Endothelial cell of umbilical vein (primary cell): ENCODE measurements around the gene FOXP4. TPM values are rescaled to one million over a fixed set of nuclear protein-coding genes. Genes with fewer than 3 reads are reported as not detected.

ENCODE experiments used
- BruUV-seq: library from RNA; stranded (reverse); fragments of 400-500 nt; replicated peaks from 2 replicates; lab custom pipeline; 2021; lab: Mats Ljungman, UMichigan
- CTCF ChIA-PET: fragments of 300-600, 350-600 bp; sonication (Branson Sonifier 250); formaldehyde crosslinking; loops from one replicate; lab custom pipeline; 2021; ENCODE audit warnings: antibody characterized with exemption, inconsistent platforms; lab: Charles Lee
- POLR2A ChIA-PET: fragments of 300-600, 350-600 bp; sonication (Branson Sonifier 250); formaldehyde crosslinking; loops from one replicate; lab custom pipeline; 2021; ENCODE audit warnings: antibody characterized with exemption, inconsistent platforms; lab: Charles Lee
- DNase-seq: peaks from one replicate; pipeline ENCODE4 v3.0.0-alpha.2; 2011; ENCODE audit warnings: low read depth, low spot score
- FAIRE-seq: peaks from 2 replicates; lab custom pipeline; 2011; peaks lifted over from hg19 to GRCh38; lab: Jason Lieb, UNC
- H2AFZ ChIP-seq: 2 replicates; pipeline ENCODE4 v1.6.0; 2012; ENCODE audit warnings: low read depth, low read length, control low read depth, inconsistent platforms
- H3K27ac ChIP-seq: 2 replicates; pipeline ENCODE4 v1.5.1; 2011; ENCODE audit warnings: low read depth, mild to moderate bottlenecking, control low read depth, low read length, moderate library complexity; ENCODE audit not compliant: insufficient read depth
- H3K27me3 ChIP-seq, 2 experiments: 2 replicates each; pipeline versions ENCODE4 v1.6.0 to v1.6.1; 2011; ENCODE audit warnings: low read length in 2 of 2, mixed read lengths in 1 of 2; ENCODE audit not compliant: control insufficient read depth in 2 of 2, insufficient read depth in 2 of 2
- H3K36me3 ChIP-seq, 2 experiments: 2 replicates in 1 of 2; 3 replicates in 1 of 2; pipeline ENCODE4 v1.5.1; 2011; ENCODE audit warnings: low read length in 2 of 2, mild to moderate bottlenecking in 1 of 2, moderate library complexity in 1 of 2; ENCODE audit not compliant: control insufficient read depth in 2 of 2, insufficient read depth in 2 of 2; ENCODE audit errors: extremely low read depth in 1 of 2
- H3K4me1 ChIP-seq: 3 replicates; pipeline ENCODE4 v1.5.1; 2011; ENCODE audit warnings: mild to moderate bottlenecking, low read length; ENCODE audit not compliant: control insufficient read depth, insufficient read depth; ENCODE audit errors: extremely low read depth
- H3K4me2 ChIP-seq: 2 replicates; pipeline ENCODE4 v1.6.1; 2011; ENCODE audit warnings: low read length, control low read depth, mixed read lengths; ENCODE audit not compliant: insufficient read depth
- H3K4me3 ChIP-seq, 3 experiments: fragments of 200-600 bp in 1 of 3; sonication (generic), shearing (Covaris generic) in 1 of 3; replicated peaks in 1 of 3; 2 replicates each; pipeline ENCODE4 v1.5.1; 2011 to 2016; ENCODE audit warnings: control low read depth in 3 of 3, low read length in 3 of 3, mild to moderate bottlenecking in 2 of 3, inconsistent platforms in 1 of 3, low read depth in 1 of 3, moderate library complexity in 1 of 3; ENCODE audit not compliant: insufficient read depth in 1 of 3
- H3K79me2 ChIP-seq: 2 replicates; pipeline ENCODE4 v1.6.0; 2012; ENCODE audit warnings: low read length, inconsistent platforms; ENCODE audit not compliant: control insufficient read depth, insufficient read depth
- H3K9ac ChIP-seq: replicated peaks from 2 replicates; pipeline ENCODE3; 2011; ENCODE audit warnings: low read length, control low read depth; ENCODE audit not compliant: insufficient read depth; ENCODE audit errors: extremely low read depth
- H3K9me1 ChIP-seq: replicated peaks from 3 replicates; pipeline ENCODE4 v1.6.0; 2011; ENCODE audit warnings: mild to moderate bottlenecking, low read length; ENCODE audit not compliant: control insufficient read depth, insufficient read depth; ENCODE audit errors: extremely low read depth
- H3K9me3 ChIP-seq: replicated peaks from 2 replicates; pipeline ENCODE4 v1.5.1; 2012; ENCODE audit warnings: low read length, inconsistent platforms; ENCODE audit not compliant: control insufficient read depth, insufficient read depth
- H4K20me1 ChIP-seq: replicated peaks from 2 replicates; pipeline ENCODE3; 2011; ENCODE audit warnings: mild to moderate bottlenecking, low read length; ENCODE audit not compliant: control insufficient read depth, insufficient read depth; ENCODE audit errors: extremely low read depth
- CTCF ChIP-seq, 2 donors: IDR thresholded peaks; 1 replicate in 1 of 2; 2 replicates in 1 of 2; pipeline ENCODE4 v1.5.1; 2011; ENCODE audit warnings: low read length in 2 of 2, mild to moderate bottlenecking in 2 of 2, moderate library complexity in 2 of 2, control low read depth in 1 of 2, inconsistent platforms in 1 of 2, low read depth in 1 of 2; ENCODE audit not compliant: insufficient read depth in 1 of 2; ENCODE audit errors: extremely low read depth in 1 of 2
- EZH2 ChIP-seq: IDR thresholded peaks from 2 replicates; pipeline ENCODE4 v1.6.1; 2012; ENCODE audit warnings: borderline replicate concordance, low read depth, mild to moderate bottlenecking, moderate library complexity, low read length, inconsistent platforms; ENCODE audit not compliant: severe bottlenecking
- FOS ChIP-seq: IDR thresholded peaks from 2 replicates; pipeline ENCODE4 v1.6.1; 2011; ENCODE audit warnings: mild to moderate bottlenecking, low read length, moderate library complexity, borderline replicate concordance; ENCODE audit not compliant: insufficient read depth
- GATA2 ChIP-seq: IDR thresholded peaks from 2 replicates; pipeline ENCODE4 v1.7.0; 2011; ENCODE audit warnings: low read depth, mild to moderate bottlenecking, moderate library complexity, mixed read lengths, low read length; ENCODE audit not compliant: insufficient read length, insufficient read depth
- JUN ChIP-seq: IDR thresholded peaks from 2 replicates; pipeline ENCODE4 v1.6.1; 2011; ENCODE audit warnings: borderline replicate concordance, low read depth; ENCODE audit not compliant: insufficient read length, insufficient read depth
- MAX ChIP-seq: IDR thresholded peaks from 2 replicates; pipeline ENCODE4 v1.6.1; 2011; ENCODE audit not compliant: insufficient read depth, insufficient read length
- MYC ChIP-seq: IDR thresholded peaks from one replicate; pipeline ENCODE4 v1.6.1; 2011; ENCODE audit warnings: mild to moderate bottlenecking, low read depth, low read length
- POLR2A ChIP-seq: IDR thresholded peaks from 2 replicates; pipeline ENCODE4 v1.6.1; 2012; ENCODE audit warnings: low read depth, mild to moderate bottlenecking, control low read depth, low read length
- POLR2AphosphoS5 ChIP-seq: IDR thresholded peaks from 2 replicates; pipeline ENCODE4 v1.6.1; 2012; ENCODE audit warnings: low read depth, mild to moderate bottlenecking, control low read depth, low read length, moderate library complexity; ENCODE audit not compliant: insufficient read depth
- dilution Hi-C: fragments of 300-500 bp; cut with MboI; formaldehyde crosslinking; loops from one replicate; pipeline ENCODE4 v1.15.0; 2019; ENCODE audit warnings: low sequenced_read_pairs; ENCODE audit not compliant: extremely low pct_ligation_motif_present
- intact Hi-C: fragments of 100-400 bp; cut with micrococcal nuclease; formaldehyde crosslinking; loops from one replicate; pipeline ENCODE4 v1.10.0; 2022
- polyA plus RNA-seq, 4 experiments: library from polyadenylated mRNA; depleted of rRNA in 3 of 4; stranded (reverse) in 3 of 4; unstranded in 1 of 4; fragments of >200 nt; gene quantifications; 2 replicates each; pipeline versions ENCODE4 v1.2.1 to v1.2.3, GENCODE V29; 2011 to 2012; ENCODE audit warnings: missing spikeins in 1 of 4
- total RNA-seq: library from RNA; stranded (reverse); gene quantifications from 2 replicates; pipeline ENCODE4 v1.2.3, GENCODE V29; 2021

Gene FOXP4
- total and polyA plus RNA-seq, 2 donors (not counting 3 experiments of a cell fraction or from before 2014, with no cell fraction given) = 5.6 to 23.9 TPM

- dilution Hi-C loops (no loop called here), intact Hi-C loops (no loop called here)
- CTCF ChIA-PET = no interaction called here
- Histone ChIP-seq H3K9ac (no peak overlapping the region), H3K27me3 (no peaks in the 10 kb centered on the region), H3K4me3 (no peak overlapping the region), H3K27ac (no peak overlapping the region), H3K9me1 (no peaks in the 10 kb centered on the region), H3K4me1 (peaks cover 13% of the 10 kb centered on the region), H4K20me1 (no peaks in the 10 kb centered on the region), H2AFZ (no peak overlapping the region), H3K9me3 (no peaks in the 10 kb centered on the region), H3K36me3 (no peaks in the 10 kb centered on the region), H3K79me2 (no peaks in the 10 kb centered on the region), H3K4me2 (no peak overlapping the region)
- POLR2A ChIA-PET = no interaction called here
- DNase-seq (no peak), FAIRE-seq (no peak)
- no peak for TF ChIP-seq JUN
- no peak for TF ChIP-seq FOS
- TF ChIP-seq MYC = no peak
- TF ChIP-seq POLR2AphosphoS5 = no peak
- no TSS peak for BruUV-seq
These were observed 10.4 kb upstream of the FOXP4 start for GRCh38 chr6:41535766-41536165.

- H3K4me1 ChIP-seq = peaks cover 4% of the 10 kb centered on the region
- H3K79me2 ChIP-seq = no peaks in the 10 kb centered on the region
- H3K27me3 ChIP-seq = no peaks in the 10 kb centered on the region
- H3K9me3 ChIP-seq = no peaks in the 10 kb centered on the region
- ChIA-PET CTCF (no interaction called here), POLR2A (no interaction called here)
- H4K20me1 ChIP-seq = no peaks in the 10 kb centered on the region
- DNase-seq (peak; percentile 35), FAIRE-seq (peak; percentile 63)
- no TSS peak for BruUV-seq
- H3K9ac ChIP-seq = no peak overlapping the region
- H3K27ac ChIP-seq = no peak overlapping the region
- TF ChIP-seq GATA2 (no peak), MYC (no peak), CTCF (IDR thresholded peaks at IDR 0.05; ENCODE audit: extremely low read depth in 1 of 2, insufficient read depth in 1 of 2, low read depth in 1 of 2, low read length in 2 of 2) (no peak), POLR2AphosphoS5 (no peak), JUN (no peak), MAX (no peak), FOS (no peak), EZH2 (no peak), POLR2A (no peak)
- H3K4me3 ChIP-seq = no peak overlapping the region
- no peak overlapping the region for H2AFZ ChIP-seq
- intact Hi-C loops (no loop called here), dilution Hi-C loops (no loop called here)
- no peak overlapping the region for H3K4me2 ChIP-seq
- H3K9me1 ChIP-seq = no peaks in the 10 kb centered on the region
- no peaks in the 10 kb centered on the region for H3K36me3 ChIP-seq
These were observed 9.1 kb upstream of the FOXP4 start for GRCh38 chr6:41536795-41537758.
